DMS153 (cell line): Measurements from ENCODE around the gene SHMT2.
A peak's percentile ranks its signal among the peaks of the same experiment; 100 is the strongest.

ENCODE experiments used
- DNase-seq: peaks from one replicate; lab custom pipeline; 2025; lab: John Stamatoyannopoulos, UW

SHMT2 gene

DNA sequence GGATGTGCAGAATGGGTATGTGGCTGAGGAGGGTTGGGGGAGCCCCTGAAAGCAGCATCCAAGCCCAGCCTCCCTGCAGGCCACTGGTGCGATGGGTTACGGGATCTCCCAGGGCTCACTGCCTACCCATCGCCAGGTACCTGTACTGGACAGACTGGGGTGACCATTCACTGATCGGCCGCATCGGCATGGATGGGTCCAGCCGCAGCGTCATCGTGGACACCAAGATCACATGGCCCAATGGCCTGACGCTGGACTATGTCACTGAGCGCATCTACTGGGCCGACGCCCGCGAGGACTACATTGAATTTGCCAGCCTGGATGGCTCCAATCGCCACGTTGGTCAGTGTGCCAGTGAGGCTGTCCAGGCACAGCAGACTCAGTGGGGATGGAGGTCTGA lies 31.2 kb upstream of the SHMT2 start:
- no peak for DNase-seq

DNA sequence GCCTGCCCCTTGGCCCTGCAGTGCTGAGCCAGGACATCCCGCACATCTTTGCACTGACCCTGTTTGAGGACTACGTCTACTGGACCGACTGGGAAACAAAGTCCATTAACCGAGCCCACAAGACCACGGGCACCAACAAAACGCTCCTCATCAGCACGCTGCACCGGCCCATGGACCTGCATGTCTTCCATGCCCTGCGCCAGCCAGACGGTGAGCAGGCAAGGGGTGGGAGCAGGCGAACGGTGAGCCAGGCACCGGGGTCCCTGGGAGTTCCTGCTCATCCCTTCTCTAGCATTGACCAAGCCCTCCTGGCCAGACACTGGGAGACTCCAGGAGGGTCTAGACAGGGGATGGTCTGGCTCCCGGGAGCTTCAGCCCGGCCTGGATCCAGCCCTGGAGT lies 30.3 kb upstream of the SHMT2 start:
- DNase-seq = no peak

GRCh38 chr12:57200497-57200896 lies 29.0 kb upstream of the SHMT2 start:
- DNase-seq = no peak

GRCh38 chr12:57201219-57201618 lies 28.3 kb upstream of the SHMT2 start:
- no peak for DNase-seq

DNA sequence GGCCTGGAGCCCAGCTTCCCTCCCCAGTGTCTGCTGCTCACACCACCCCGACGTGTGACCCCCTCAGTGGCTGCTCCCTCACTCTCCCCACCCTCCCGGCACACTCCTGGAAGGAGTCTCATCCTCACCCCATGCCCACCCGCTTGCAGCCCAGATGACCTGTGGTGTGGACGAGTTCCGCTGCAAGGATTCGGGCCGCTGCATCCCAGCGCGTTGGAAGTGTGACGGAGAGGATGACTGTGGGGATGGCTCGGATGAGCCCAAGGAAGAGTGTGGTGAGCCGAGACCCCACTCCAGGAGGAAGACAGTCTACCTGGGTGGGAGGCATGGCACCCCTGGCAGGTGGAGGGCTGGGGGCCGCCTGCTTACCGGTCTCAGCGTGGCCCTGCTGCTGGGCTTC lies 27.9 kb upstream of the SHMT2 start:
- DNase-seq = no peak

GRCh38 chr12:57202321-57202720 lies 27.2 kb upstream of the SHMT2 start:
- DNase-seq = no peak

DNA sequence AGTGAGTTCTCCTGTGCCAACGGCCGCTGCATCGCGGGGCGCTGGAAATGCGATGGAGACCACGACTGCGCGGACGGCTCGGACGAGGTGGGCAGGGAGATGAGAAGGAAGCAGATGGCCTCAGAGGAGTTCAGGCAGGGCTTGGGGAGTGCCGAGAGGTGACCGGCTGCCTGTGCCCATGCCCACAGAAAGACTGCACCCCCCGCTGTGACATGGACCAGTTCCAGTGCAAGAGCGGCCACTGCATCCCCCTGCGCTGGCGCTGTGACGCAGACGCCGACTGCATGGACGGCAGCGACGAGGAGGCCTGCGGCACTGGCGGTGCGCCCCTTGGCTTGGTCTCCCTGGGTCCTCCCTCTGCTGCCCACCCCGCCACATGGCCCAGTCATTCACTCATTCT lies 26.3 kb upstream of the SHMT2 start:
- DNase-seq = no peak

- no peak for DNase-seq
These were observed 25.7 kb upstream of the SHMT2 start for GRCh38 chr12:57203791-57204190.

DNA sequence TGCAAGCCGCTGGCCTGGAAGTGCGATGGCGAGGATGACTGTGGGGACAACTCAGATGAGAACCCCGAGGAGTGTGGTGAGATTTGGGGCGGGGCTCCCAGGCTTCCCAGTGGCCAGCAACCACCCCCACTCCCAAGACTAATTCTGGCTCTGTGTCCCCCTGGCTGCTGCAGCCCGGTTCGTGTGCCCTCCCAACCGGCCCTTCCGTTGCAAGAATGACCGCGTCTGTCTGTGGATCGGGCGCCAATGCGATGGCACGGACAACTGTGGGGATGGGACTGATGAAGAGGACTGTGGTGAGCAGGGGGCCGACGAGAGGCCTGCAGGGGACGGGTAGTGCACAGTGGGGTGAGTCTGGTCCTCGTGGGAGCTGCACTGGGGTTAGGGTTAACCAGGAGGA lies 25.1 kb upstream of the SHMT2 start:
- no peak for DNase-seq

DNA sequence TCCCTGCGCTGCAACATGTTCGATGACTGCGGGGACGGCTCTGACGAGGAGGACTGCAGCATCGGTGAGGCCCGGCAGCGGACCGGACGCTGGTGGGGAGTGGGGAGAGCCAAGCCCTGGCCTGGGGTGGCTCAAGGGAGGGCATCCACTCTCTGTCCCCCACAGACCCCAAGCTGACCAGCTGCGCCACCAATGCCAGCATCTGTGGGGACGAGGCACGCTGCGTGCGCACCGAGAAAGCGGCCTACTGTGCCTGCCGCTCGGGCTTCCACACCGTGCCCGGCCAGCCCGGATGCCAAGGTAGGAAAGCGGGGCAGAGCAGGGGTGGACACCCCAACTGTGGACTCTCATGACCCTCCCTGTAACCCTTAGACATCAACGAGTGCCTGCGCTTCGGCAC lies 24.3 kb upstream of the SHMT2 start:
- DNase-seq = no peak

DNA sequence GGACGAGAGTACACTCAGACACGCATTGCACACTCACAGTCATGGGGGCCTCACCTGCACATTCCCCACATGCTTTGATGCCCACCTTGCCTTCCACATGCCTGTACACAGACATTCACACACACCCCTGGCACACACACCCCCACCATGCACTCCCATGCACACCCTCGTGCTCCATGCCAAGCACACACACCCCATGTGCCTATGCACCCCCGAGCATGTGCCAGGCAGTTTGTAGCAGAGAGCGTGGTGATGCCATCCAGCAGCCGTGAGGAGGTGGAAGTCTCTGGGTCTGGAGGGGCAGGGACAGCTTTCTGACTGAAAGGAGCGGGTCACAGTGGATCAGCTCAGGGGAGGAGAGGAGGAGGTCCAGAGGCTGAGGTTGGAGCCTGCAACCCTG lies 23.6 kb upstream of the SHMT2 start:
- no peak for DNase-seq

DNA sequence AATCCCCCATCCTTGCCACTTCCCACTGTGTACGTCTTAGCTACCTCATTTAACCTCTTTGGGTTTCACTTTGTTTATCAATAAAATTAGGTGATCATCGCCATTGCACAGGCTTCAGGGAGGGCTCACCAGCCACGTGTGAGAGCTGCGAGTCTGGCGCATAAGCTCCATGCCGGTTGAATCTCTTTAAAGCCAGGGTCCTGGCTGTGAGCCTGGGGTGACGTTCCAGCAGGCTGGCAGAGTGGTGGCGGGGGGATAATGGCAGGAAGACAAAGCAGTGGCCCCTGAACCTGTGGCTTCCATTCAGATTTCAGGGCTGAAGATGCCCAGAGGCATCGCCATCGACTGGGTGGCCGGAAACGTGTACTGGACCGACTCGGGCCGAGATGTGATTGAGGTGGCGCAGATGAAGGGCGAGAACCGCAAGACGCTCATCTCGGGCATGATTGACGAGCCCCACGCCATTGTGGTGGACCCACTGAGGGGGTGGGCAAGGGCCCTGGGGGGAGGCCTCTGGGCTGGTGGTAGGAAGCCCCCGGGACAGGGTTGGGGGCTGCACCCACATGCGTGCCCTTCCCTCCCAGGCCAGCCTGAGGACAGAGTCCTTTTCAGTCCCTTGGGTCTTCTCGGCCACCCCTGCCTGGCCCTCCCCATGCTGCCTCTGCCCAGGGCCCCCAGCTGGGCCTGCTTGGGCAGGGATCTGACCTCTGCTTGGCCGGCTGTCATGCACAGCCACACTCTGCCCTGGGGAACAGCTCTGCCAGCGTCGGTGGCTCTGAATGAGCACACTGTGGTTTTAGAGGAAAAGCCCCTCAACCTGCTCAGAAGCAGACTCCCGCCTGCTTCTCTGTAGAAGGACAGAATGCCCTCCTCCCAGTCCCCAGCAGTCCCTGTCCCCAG lies 21.5 kb upstream of the SHMT2 start:
- DNase-seq = no peak

DNA sequence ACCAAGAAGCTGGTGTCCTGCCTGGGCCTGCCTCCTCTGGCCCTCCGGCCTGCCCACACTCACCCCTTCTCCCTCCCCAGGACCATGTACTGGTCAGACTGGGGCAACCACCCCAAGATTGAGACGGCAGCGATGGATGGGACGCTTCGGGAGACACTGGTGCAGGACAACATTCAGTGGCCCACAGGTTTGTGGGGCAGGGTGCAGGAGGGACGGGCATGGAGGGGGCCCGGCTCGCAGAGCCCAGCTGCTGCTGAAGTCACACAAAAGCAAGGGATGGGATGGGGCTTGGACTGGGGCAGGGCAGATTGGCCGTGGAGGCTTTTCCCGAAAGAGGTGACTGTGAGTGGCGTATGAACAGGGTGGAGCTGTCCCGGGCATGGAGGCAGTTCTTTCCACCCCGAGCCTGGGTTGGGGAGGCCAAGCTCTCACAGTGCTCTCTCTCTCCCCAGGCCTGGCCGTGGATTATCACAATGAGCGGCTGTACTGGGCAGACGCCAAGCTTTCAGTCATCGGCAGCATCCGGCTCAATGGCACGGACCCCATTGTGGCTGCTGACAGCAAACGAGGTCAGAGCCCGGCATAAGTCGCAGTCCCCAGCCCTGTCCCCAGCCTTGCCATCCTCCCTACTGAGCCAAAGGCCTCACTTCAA lies 20.8 kb upstream of the SHMT2 start:
- no peak for DNase-seq

DNA sequence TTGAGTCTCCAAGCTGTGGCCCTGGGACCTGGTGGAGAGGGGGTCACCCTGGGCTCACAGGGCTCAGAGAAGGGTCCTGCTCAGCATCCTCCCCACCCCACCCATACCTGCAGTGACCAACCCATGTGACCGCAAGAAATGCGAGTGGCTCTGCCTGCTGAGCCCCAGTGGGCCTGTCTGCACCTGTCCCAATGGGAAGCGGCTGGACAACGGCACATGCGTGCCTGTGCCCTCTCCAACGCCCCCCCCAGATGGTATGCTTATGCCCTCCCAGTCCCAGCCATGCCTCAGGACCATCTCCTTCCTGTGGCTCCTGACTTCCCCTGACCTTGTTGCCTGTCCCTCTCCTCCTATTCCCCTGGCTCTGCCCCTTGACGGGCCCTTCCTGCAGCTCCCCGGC lies 19.6 kb upstream of the SHMT2 start:
- no peak for DNase-seq

GRCh38 chr12:57210461-57210860 lies 19.1 kb upstream of the SHMT2 start:
- DNase-seq = no peak

DNA sequence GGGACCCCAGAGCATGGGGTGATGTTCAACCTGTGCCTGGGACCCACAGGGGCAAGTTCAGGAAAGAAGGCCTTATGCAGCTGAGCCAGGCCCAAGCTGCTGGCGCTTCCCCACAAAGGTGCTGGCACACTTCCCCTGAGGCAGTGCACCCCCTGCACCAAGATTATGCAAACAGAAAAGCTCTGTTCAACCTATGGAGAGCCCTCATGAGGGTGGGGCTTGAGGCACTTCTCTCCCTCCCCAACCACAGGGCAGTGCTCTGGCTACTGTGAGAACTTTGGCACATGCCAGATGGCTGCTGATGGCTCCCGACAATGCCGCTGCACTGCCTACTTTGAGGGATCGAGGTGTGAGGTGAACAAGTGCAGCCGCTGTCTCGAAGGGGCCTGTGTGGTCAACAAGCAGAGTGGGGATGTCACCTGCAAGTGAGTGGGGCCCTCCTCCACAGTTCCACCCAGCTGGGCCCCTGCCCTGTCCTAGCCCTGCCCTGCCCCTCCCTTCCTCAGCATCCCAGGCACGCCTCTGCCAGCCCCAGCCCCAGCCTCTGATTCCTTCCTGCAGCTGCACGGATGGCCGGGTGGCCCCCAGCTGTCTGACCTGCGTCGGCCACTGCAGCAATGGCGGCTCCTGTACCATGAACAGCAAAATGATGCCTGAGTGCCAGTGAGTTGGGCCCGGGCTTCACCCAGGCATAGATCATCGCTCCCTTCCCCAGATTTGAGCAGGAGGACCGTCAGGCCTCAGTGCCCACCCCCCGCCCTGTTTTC lies 18.4 kb upstream of the SHMT2 start:
- DNase-seq = no peak

GRCh38 chr12:57211791-57212700 lies 17.5 kb upstream of the SHMT2 start:
- no peak for DNase-seq

DNA sequence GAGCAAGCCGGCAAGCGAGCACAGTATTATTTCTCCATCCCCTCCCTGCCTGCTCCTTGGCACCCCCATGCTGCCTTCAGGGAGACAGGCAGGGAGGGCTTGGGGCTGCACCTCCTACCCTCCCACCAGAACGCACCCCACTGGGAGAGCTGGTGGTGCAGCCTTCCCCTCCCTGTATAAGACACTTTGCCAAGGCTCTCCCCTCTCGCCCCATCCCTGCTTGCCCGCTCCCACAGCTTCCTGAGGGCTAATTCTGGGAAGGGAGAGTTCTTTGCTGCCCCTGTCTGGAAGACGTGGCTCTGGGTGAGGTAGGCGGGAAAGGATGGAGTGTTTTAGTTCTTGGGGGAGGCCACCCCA lies 16.8 kb upstream of the SHMT2 start:
- DNase-seq = no peak

GRCh38 chr12:57213058-57213715 lies 16.3 kb upstream of the SHMT2 start:
- DNase-seq = peak; percentile 65

GRCh38 chr12:57213763-57214397 lies 15.6 kb upstream of the SHMT2 start:
- peak; percentile 27 for DNase-seq

DNA sequence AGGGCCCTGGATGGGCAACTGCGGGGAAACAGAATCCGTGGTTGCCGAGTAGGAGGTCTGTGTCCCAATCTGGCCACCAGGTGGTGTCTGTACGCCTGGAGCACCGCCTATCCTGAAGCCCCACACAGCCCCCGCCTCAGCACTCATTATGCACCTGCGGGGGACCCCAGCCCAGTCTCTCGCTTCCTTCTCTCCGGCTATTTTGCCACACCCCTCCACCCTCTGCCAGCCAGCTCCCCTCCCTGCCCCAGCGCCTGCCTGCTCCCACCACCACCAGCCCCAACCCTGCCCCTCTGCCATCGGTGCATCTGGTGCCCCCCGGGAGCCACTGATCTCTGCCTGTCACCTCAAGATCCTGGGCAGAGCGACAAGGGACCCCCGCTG lies 15.1 kb upstream of the SHMT2 start:
- DNase-seq = no peak
